H1 (cell line): ENCODE measurements around the gene AGPAT3. TPM values are rescaled to one million over a fixed set of nuclear protein-coding genes. Genes with fewer than 3 reads are reported as not detected.
A peak's percentile ranks its signal among the peaks of the same experiment; 100 is the strongest.

Source experiments
- CTCF ChIA-PET: fragments of 300-600 bp; sonication (Branson Sonifier 250); formaldehyde crosslinking; loops from one replicate; lab custom pipeline; 2021; ENCODE audit not compliant: partially characterized antibody; lab: Charles Lee
- POLR2A ChIA-PET: fragments of 300-600 bp; sonication (Branson Sonifier 250); formaldehyde crosslinking; loops from one replicate; lab custom pipeline; 2021; ENCODE audit warnings: inconsistent platforms; ENCODE audit not compliant: partially characterized antibody; lab: Charles Lee
- DNase-seq, 2 experiments: peaks; one replicate each; pipeline versions ENCODE4 v3.0.0 to v3.0.0-alpha.2; 2010 to 2022; ENCODE audit warnings: low spot score in 2 of 2, low read depth in 1 of 2, mixed read lengths in 1 of 2
- FAIRE-seq: peaks from 2 replicates; lab custom pipeline; 2011; peaks lifted over from hg19 to GRCh38; lab: Jason Lieb, UNC
- H2AFZ ChIP-seq: 2 replicates; pipeline ENCODE4 v1.8.1; 2012; ENCODE audit warnings: low read length, inconsistent platforms
- H2AK5ac ChIP-seq: 2 replicates; pipeline ENCODE4 v1.6.1; 2013; ENCODE audit warnings: low read depth, low read length
- H2BK120ac ChIP-seq: replicated peaks from 2 replicates; pipeline ENCODE3; 2013; ENCODE audit warnings: low read depth, low read length, inconsistent platforms
- H2BK12ac ChIP-seq: 2 replicates; pipeline ENCODE4 v1.6.1; 2013; ENCODE audit warnings: low read depth, low read length
- H2BK15ac ChIP-seq: 2 replicates; pipeline ENCODE4 v1.6.1; 2013; ENCODE audit warnings: low read length
- H2BK20ac ChIP-seq: 2 replicates; pipeline ENCODE4 v1.6.1; 2013; ENCODE audit warnings: low read length
- H2BK5ac ChIP-seq: 2 replicates; pipeline ENCODE4 v1.6.1; 2013; ENCODE audit warnings: low read depth, low read length
- H3K14ac ChIP-seq: 2 replicates; pipeline ENCODE4 v1.6.1; 2013; ENCODE audit warnings: inconsistent platforms; ENCODE audit not compliant: insufficient read length
- H3K18ac ChIP-seq: 2 replicates; pipeline ENCODE4 v1.6.1; 2013; ENCODE audit warnings: low read length; ENCODE audit errors: extremely low read depth
- H3K23ac ChIP-seq: 2 replicates; pipeline ENCODE4 v1.6.1; 2013; ENCODE audit warnings: inconsistent platforms; ENCODE audit not compliant: insufficient read length
- H3K23me2 ChIP-seq: 2 replicates; pipeline ENCODE4 v1.6.1; 2013; ENCODE audit warnings: low read depth, low read length
- H3K27ac ChIP-seq: 2 replicates; pipeline ENCODE4 v1.6.1; 2011; ENCODE audit warnings: low read depth, low read length, inconsistent platforms
- H3K27me3 ChIP-seq, 4 experiments: replicated peaks in 1 of 4; 1 replicate in 1 of 4; 2 replicates in 3 of 4; pipeline versions ENCODE4 v1.6.1 to v1.8.1; 2011 to 2013; ENCODE audit warnings: low read length in 3 of 4, mild to moderate bottlenecking in 3 of 4, inconsistent platforms in 2 of 4, mixed read lengths in 2 of 4, moderate library complexity in 1 of 4; ENCODE audit not compliant: control insufficient read depth in 3 of 4, insufficient read depth in 3 of 4; ENCODE audit errors: extremely low read depth in 1 of 4
- H3K36me3 ChIP-seq, 4 experiments: 2 replicates each; pipeline versions ENCODE4 v1.6.1 to v1.8.1; 2011 to 2013; ENCODE audit warnings: mild to moderate bottlenecking in 4 of 4, low read length in 3 of 4, moderate library complexity in 2 of 4, control low read depth in 1 of 4, inconsistent platforms in 1 of 4; ENCODE audit not compliant: insufficient read depth in 4 of 4, control insufficient read depth in 2 of 4
- H3K4ac ChIP-seq: replicated peaks from 2 replicates; pipeline ENCODE3; 2013; ENCODE audit warnings: low read length, low read depth, mixed read lengths, inconsistent platforms; ENCODE audit not compliant: insufficient read length
- H3K4me1 ChIP-seq, 4 experiments: replicated peaks in 1 of 4; 1 replicate in 1 of 4; 2 replicates in 3 of 4; pipeline versions ENCODE4 v1.6.1 to v1.8.1; 2011 to 2013; ENCODE audit warnings: low read length in 3 of 4, inconsistent platforms in 2 of 4, mixed read lengths in 1 of 4; ENCODE audit not compliant: insufficient read depth in 4 of 4, control insufficient read depth in 3 of 4
- H3K4me2 ChIP-seq, 2 experiments: 2 replicates each; pipeline versions ENCODE4 v1.6.1 to v1.8.1; 2011 to 2013; ENCODE audit warnings: low read depth in 2 of 2, low read length in 2 of 2, control low read depth in 1 of 2, inconsistent platforms in 1 of 2, mild to moderate bottlenecking in 1 of 2; ENCODE audit not compliant: insufficient read depth in 1 of 2
- H3K4me3 ChIP-seq, 4 experiments: fragments of 200-600, 300-600 bp in 1 of 4; sonication (generic), shearing (Covaris generic), sonication (Bioruptor Twin) in 1 of 4; 2 replicates each; pipeline versions ENCODE4 v1.5.1 to v1.8.1; 2011 to 2016; ENCODE audit warnings: low read length in 4 of 4, low read depth in 3 of 4, control low read depth in 2 of 4, inconsistent platforms in 2 of 4, mild to moderate bottlenecking in 2 of 4, mixed read lengths in 1 of 4, moderate library complexity in 1 of 4; ENCODE audit not compliant: insufficient read depth in 2 of 4; ENCODE audit errors: extremely low read depth in 1 of 4
- H3K56ac ChIP-seq: replicated peaks from 2 replicates; pipeline ENCODE3; 2013; ENCODE audit warnings: low read depth, mild to moderate bottlenecking, mixed read lengths, low read length, inconsistent platforms; ENCODE audit not compliant: insufficient read length
- H3K79me1 ChIP-seq: 2 replicates; pipeline ENCODE4 v1.6.1; 2013; ENCODE audit warnings: low read depth, low read length, control low read depth
- H3K79me2 ChIP-seq, 2 experiments: 2 replicates each; pipeline versions ENCODE4 v1.6.1 to v1.8.1; 2012 to 2013; ENCODE audit warnings: low read length in 2 of 2, mild to moderate bottlenecking in 2 of 2, inconsistent platforms in 1 of 2; ENCODE audit not compliant: insufficient read depth in 2 of 2, control insufficient read depth in 1 of 2
- H3K9ac ChIP-seq, 4 experiments: replicated peaks in 1 of 4; 1 replicate in 1 of 4; 2 replicates in 3 of 4; pipeline versions ENCODE4 v1.6.1 to v1.8.1; 2011 to 2013; ENCODE audit warnings: low read depth in 3 of 4, low read length in 3 of 4, control low read depth in 2 of 4, mild to moderate bottlenecking in 2 of 4, moderate library complexity in 2 of 4, inconsistent platforms in 1 of 4; ENCODE audit errors: extremely low read depth in 1 of 4
- H3K9me3 ChIP-seq, 2 experiments: 2 replicates each; pipeline versions ENCODE4 v1.6.1 to v1.8.1; 2012 to 2013; ENCODE audit warnings: mild to moderate bottlenecking in 2 of 2, moderate library complexity in 2 of 2, control low read depth in 1 of 2, inconsistent platforms in 1 of 2, low read depth in 1 of 2, low read length in 1 of 2, mixed read lengths in 1 of 2; ENCODE audit not compliant: insufficient read depth in 2 of 2
- H4K20me1 ChIP-seq, 2 experiments: replicated peaks in 1 of 2; 2 replicates each; pipeline versions ENCODE3 to v1.8.1; 2011 to 2013; ENCODE audit warnings: inconsistent platforms in 2 of 2, low read length in 2 of 2, mild to moderate bottlenecking in 1 of 2; ENCODE audit not compliant: insufficient read depth in 2 of 2, control insufficient read depth in 1 of 2
- H4K5ac ChIP-seq: 2 replicates; pipeline ENCODE4 v1.6.1; 2013; ENCODE audit warnings: low read length, low read depth, mixed read lengths, inconsistent platforms; ENCODE audit not compliant: insufficient read length
- H4K8ac ChIP-seq: 2 replicates; pipeline ENCODE4 v1.8.0; 2013; ENCODE audit warnings: mild to moderate bottlenecking, moderate library complexity, low read length, inconsistent platforms; ENCODE audit not compliant: insufficient read depth; ENCODE audit errors: extremely low read depth
- H4K91ac ChIP-seq: replicated peaks from 2 replicates; pipeline ENCODE3; 2013; ENCODE audit warnings: low read length, mixed read lengths, inconsistent platforms; ENCODE audit not compliant: insufficient read length
- ASH2L ChIP-seq: fragments of 200-600, 300-600 bp; sonication (generic); IDR thresholded peaks from one replicate; pipeline ENCODE4 v1.7.1; 2017; ENCODE audit warnings: low read length
- BCL11A ChIP-seq, 2 experiments: IDR thresholded peaks; one replicate each; pipeline ENCODE4 v1.6.1; 2011; ENCODE audit warnings: low read depth in 2 of 2, low read length in 2 of 2, mild to moderate bottlenecking in 2 of 2
- BRCA1 ChIP-seq: IDR thresholded peaks from 2 replicates; pipeline ENCODE4 v1.6.1; 2012; ENCODE audit warnings: low read depth, low read length, improper control_type of control experiment
- CBX8 ChIP-seq: fragments of 300-800, 300-1000 bp; sonication (generic); IDR thresholded peaks from 2 replicates; pipeline ENCODE4 v1.7.1; 2016; ENCODE audit warnings: low read depth, low read length, borderline replicate concordance
- CEBPB ChIP-seq: IDR thresholded peaks from 2 replicates; pipeline ENCODE4 v1.6.1; 2012; ENCODE audit warnings: low read depth, low read length
- CHD2 ChIP-seq: IDR thresholded peaks from 2 replicates; pipeline ENCODE4 v1.6.1; 2012; ENCODE audit warnings: low read length, improper control_type of control experiment
- EGR1 ChIP-seq: IDR thresholded peaks from 2 replicates; pipeline ENCODE4 v1.6.1; 2011; ENCODE audit warnings: low read depth, low read length, borderline replicate concordance
- EP300 ChIP-seq, 2 experiments: IDR thresholded peaks; 1 replicate in 1 of 2; 2 replicates in 1 of 2; pipeline ENCODE4 v1.6.1; 2011 to 2012; ENCODE audit warnings: low read depth in 2 of 2, low read length in 2 of 2, mild to moderate bottlenecking in 2 of 2, borderline replicate concordance in 1 of 2, inconsistent platforms in 1 of 2, moderate library complexity in 1 of 2
- GTF2F1 ChIP-seq: IDR thresholded peaks from 2 replicates; pipeline ENCODE4 v1.6.1; 2012; ENCODE audit warnings: low read depth, low read length, improper control_type of control experiment, borderline replicate concordance
- KDM5A ChIP-seq: fragments of 200-600 bp; IDR thresholded peaks from 2 replicates; pipeline ENCODE4 v1.7.1; 2012; ENCODE audit warnings: mild to moderate bottlenecking, low read length, inconsistent platforms, mixed read lengths
- POLR2A ChIP-seq, 2 experiments: IDR thresholded peaks; 1 replicate in 1 of 2; 2 replicates in 1 of 2; pipeline ENCODE4 v1.6.1; 2011; ENCODE audit warnings: low read depth in 2 of 2, low read length in 2 of 2, mild to moderate bottlenecking in 2 of 2; ENCODE audit errors: control extremely low read depth in 1 of 2
- RNF2 ChIP-seq: fragments of 200-900, 300-1000 bp; sonication (generic); IDR thresholded peaks from 2 replicates; pipeline ENCODE4 v1.7.1; 2016; ENCODE audit warnings: borderline replicate concordance, low read depth, mild to moderate bottlenecking, antibody characterized with exemption, low read length; ENCODE audit not compliant: poor library complexity, severe bottlenecking; ENCODE audit errors: missing control alignments
- RXRA ChIP-seq: IDR thresholded peaks from 2 replicates; pipeline ENCODE4 v1.6.1; 2011; ENCODE audit warnings: low read depth, mild to moderate bottlenecking, low read length, moderate library complexity; ENCODE audit not compliant: insufficient read depth
- SAP30 ChIP-seq: fragments of 300-600 bp; sonication (generic); IDR thresholded peaks from 2 replicates; pipeline ENCODE4 v1.7.1; 2012; ENCODE audit warnings: low read length, moderate library complexity, mild to moderate bottlenecking, inconsistent platforms; ENCODE audit not compliant: insufficient read depth, insufficient replicate concordance
- WGBS, 2 experiments: shearing (Covaris generic) in 1 of 2; methylation state at CpG; one replicate each; pipeline versions ENCODE4 v1.1.6 to v1.1.7; 2013 to 2015; ENCODE audit warnings: low lambda C conversion rate in 2 of 2, mixed read lengths in 2 of 2, inconsistent platforms in 1 of 2, low coverage in 1 of 2, missing lambda C conversion rate in 1 of 2; ENCODE audit not compliant: insufficient replicate concordance in 2 of 2, insufficient coverage in 1 of 2, insufficient read length in 1 of 2; ENCODE audit errors: extremely low coverage in 1 of 2, missing lambda C conversion rate in 1 of 2; 5-methylcytosine and 5-hydroxymethylcytosine counted together
- polyA plus RNA-seq, 7 experiments: library from polyadenylated mRNA; depleted of rRNA in 3 of 7; stranded (reverse) in 5 of 7; unstranded in 2 of 7; fragments of >200 nt in 5 of 7; fragments of 200-250 nt in 2 of 7; gene quantifications; 1 replicate in 5 of 7; 2 replicates in 1 of 7; 4 replicates in 1 of 7; pipeline versions ENCODE4 v1.2.1 to v1.2.3, GENCODE V29; 2011 to 2013; ENCODE audit warnings: missing spikeins in 2 of 7, mixed read lengths in 2 of 7
- total RNA-seq: library from RNA; stranded (reverse); fragmentation: NEBNext Ultra II Directional; extraction: Animal tissue kit (Norgen Biotek cat#: 25700); gene quantifications from 2 replicates; pipeline ENCODE4 v1.2.1, GENCODE V29; 2021

Gene AGPAT3
- total and polyA plus RNA-seq, 2 of the 8 experiments (the other 6 are each of a cell fraction or from before 2014, with no cell fraction given): 5.8 to 7.3 TPM

DNA sequence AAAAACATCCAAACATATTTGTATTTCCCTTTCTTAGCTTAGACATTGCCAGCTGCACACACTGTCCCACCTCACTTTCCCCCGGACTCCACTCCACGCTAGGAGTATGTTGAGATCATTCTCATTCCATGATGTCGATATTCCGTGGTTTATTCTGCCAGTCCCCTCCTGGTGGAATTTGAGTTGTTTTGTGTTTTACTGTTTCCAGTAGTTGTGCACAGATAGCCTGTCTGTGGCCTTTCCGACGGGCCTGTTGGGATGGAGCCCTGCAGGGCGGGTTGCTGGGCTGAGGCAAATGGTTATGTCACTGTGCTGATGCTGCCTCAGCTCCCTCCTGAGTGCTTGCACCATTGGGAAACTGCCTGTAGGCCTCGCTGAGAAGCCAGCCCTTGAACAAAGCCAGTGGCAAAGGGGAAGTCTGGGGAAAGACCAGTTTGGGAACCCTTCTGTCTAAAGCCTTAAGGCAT is 159.9 kb downstream of the AGPAT3 start:
- CTCF ChIA-PET: no interaction called here
- TF ChIP-seq SAP30 (no peak), KDM5A (no peak), EP300 (IDR thresholded peaks at IDR 0.05; ENCODE audit: borderline replicate concordance in 1 of 2, low read depth in 2 of 2, low read length in 2 of 2) (no peak), ASH2L (no peak), RNF2 (no peak), RXRA (no peak), BCL11A (IDR thresholded peaks at IDR 0.05; ENCODE audit: low read depth in 2 of 2, low read length in 2 of 2) (no peak), GTF2F1 (no peak), POLR2A (IDR thresholded peaks at IDR 0.05; ENCODE audit: control extremely low read depth in 1 of 2, low read depth in 2 of 2, low read length in 2 of 2) (no peak), EGR1 (no peak), CBX8 (no peak), CEBPB (no peak), CHD2 (no peak), BRCA1 (no peak)

More for the DNA sequence above, 159.9 kb downstream of the AGPAT3 start:
- no peaks in the 10 kb centered on the region; the same call in 1 of the 2 replicates for H3K23me2 ChIP-seq
- no peak overlapping the region for H3K9ac ChIP-seq
- H2BK20ac ChIP-seq: no peak overlapping the region
- no peak overlapping the region for H3K4ac ChIP-seq
- H3K56ac ChIP-seq: no peak overlapping the region
- H3K27ac ChIP-seq: no peak overlapping the region
- no peak overlapping the region for H4K5ac ChIP-seq
- H3K18ac ChIP-seq: no peak overlapping the region
- H3K36me3 ChIP-seq: no peaks in the 10 kb centered on the region; a peak in 1 of 8 replicates
- H2BK15ac ChIP-seq: no peak overlapping the region
- no peak overlapping the region for H3K14ac ChIP-seq
- FAIRE-seq (no peak), DNase-seq (no peak)
- no peak overlapping the region for H4K8ac ChIP-seq
- H3K4me3 ChIP-seq: no peak overlapping the region
- no peak overlapping the region; the same call in 1 of the 2 replicates for H2BK12ac ChIP-seq
- no peak overlapping the region for H3K23ac ChIP-seq
- WGBS, 2 experiments: 75% methylated on average over 8 of the region's 8 CpGs; no CpG with 5 or more reads in 1 of the 2 experiments
- peaks cover 3 to 15% (median 10%) of the 10 kb centered on the region in 4 experiments for H3K4me1 ChIP-seq
- no peak overlapping the region for H2AK5ac ChIP-seq
- peaks cover 18 to 26% of the 10 kb centered on the region in 2 experiments for H4K20me1 ChIP-seq
- H4K91ac ChIP-seq: no peak overlapping the region
- H3K27me3 ChIP-seq: no peaks in the 10 kb centered on the region
- no peak overlapping the region for H2BK120ac ChIP-seq
- no peaks in the 10 kb centered on the region for H3K9me3 ChIP-seq
- peaks cover 20% of the 10 kb centered on the region for H3K79me1 ChIP-seq
- no peak overlapping the region for H2BK5ac ChIP-seq
- H2AFZ ChIP-seq: no peak overlapping the region
- peak overlapping the region in 1 of 2 experiments; percentile 29; a peak in 1 of 4 replicates for H3K4me2 ChIP-seq
- POLR2A ChIA-PET: interaction anchor here (1.9 to 2.8 kb wide), 2 partner anchors 10 to 12 kb away, joined by 6 to 8 read pairs; no protein-coding TSS in a partner anchor
- H3K79me2 ChIP-seq: peaks cover 32 to 96% of the 10 kb centered on the region in 2 experiments
